GM18870 (cell line): ENCODE data around the gene FRMD4A.
"Not testable (repeated sequence)": the region's sequence is repeated elsewhere in the genome, so short reads cannot be mapped to it uniquely, and the experiment has no call there.

Experiments
- ATAC-seq: cut with Tn5 transposase; IDR thresholded peaks from one replicate; pipeline ENCODE4 v1.9.1; 2021; ENCODE audit warnings: moderate library complexity; ENCODE audit not compliant: unreplicated experiment

Gene FRMD4A

DNA sequence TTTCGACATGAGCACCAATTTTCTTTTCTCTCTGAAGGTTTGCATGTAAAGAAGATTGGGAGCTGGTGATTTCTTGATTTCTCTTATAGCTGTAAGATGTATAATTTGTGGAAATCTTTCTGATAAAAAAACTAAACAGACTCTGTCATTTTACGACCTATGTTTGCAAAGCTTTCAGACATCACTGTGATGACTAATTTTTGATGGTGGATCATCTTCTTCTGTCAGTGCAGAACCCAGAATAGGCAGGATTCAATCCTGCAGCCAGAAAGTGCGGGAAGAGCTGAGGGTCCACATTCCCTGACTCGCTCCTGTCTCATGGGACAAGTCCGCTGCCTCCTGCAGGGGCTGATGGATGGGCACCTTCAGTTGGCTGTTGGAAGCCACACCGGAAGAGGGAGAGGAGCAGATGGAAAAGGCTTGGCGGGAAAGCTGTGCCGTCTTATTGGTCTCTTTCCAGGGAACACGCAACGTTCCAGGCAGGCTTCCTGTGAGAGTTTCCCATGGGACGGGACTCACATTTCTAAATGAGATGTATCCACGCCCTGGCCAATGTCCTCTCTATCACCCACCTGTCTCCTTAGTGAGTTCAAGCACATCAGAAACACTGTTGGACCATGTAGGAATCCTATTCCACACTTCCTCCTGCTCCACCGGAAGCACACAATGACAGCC lies 557.1 kb downstream of the FRMD4A start:
- no peak for ATAC-seq

DNA sequence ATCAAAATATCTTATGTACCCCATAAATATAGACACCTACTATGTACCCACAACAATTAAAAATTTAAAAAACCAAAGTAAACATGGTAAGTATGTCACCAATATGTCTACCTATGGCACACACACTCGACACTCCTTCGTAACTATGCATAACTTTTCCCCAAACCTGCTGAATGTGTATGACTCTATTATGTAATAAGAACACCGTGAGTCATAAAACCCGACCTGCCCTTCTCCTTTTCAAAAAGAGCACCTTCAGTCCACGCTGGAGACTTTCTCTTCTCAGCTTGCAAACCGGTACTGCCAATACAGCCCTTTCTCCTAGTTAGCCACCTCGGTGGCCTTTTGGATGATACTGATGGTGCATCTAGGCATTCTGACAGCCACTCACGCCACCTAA lies 557.7 kb downstream of the FRMD4A start:
- ATAC-seq = no peak

DNA sequence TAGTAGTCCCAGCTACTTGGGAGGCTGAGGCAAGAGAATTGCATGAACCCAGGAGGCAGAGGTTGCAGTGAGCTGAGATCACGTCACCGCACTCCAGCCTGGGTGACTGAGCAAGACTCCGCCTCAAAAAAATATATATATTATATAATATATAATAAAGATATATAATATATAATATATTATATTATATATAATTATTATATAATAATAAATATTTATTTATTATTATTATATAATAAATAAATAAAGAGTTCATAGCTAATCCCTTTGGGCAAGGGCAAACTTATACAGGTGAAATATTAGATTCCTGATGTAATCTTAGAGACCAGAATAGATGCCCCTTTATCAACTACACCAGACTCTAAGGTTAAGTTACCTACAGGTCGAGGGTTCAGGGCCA lies 558.7 kb downstream of the FRMD4A start:
- ATAC-seq = no peak

DNA sequence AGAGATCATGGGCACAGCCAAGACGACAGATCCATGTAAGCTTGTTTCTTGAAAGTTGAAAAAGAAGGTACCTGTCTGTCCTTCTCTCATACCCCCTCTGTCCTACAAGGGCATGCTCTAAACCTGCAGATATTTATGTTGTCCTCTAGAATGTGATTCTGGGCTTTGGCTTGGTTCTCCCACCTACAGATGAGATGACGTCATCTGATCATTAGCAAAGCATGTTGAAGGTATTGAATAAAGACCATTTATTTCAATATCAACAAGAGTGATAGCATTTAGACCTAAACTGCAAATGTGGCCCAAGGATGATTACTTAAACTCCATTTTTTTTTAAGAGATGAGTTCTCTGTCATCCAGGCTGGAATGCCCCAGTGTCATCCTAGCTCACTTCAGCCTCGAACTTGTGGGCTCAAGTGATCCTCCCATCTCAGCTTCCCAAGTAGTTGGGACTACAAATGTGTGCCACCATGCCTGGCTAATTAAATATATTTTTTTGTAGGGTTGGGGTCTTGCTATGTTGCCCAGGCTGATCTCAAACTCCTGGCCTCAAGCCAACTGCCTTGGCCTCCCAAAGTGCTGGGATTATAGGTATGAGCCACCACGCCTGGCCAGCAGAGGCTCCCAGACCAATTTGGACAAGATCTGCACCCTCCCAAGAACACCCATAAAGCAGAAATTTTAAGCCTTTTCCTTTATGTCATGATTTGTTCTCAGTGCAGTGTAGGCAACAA lies 559.8 kb downstream of the FRMD4A start:
- no peak for ATAC-seq

DNA sequence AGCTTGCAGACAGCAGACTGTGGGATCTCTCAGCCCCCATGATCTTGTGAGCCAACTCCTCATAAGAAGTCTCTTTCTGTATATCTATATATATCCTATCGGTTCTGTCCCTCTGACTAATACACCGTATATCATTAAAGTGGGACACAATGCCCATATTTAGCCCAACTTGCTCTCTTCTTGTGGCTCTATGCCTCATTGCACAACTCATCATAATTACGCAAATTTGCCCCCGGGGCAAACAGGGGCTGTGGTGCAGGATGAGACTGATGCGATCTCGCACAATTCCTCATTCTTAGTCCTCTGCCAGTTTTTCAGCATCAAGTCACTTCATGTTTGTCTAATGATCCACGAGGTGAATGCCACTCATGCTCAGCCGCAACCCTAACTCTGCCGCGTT lies 560.8 kb downstream of the FRMD4A start:
- ATAC-seq = no peak

DNA sequence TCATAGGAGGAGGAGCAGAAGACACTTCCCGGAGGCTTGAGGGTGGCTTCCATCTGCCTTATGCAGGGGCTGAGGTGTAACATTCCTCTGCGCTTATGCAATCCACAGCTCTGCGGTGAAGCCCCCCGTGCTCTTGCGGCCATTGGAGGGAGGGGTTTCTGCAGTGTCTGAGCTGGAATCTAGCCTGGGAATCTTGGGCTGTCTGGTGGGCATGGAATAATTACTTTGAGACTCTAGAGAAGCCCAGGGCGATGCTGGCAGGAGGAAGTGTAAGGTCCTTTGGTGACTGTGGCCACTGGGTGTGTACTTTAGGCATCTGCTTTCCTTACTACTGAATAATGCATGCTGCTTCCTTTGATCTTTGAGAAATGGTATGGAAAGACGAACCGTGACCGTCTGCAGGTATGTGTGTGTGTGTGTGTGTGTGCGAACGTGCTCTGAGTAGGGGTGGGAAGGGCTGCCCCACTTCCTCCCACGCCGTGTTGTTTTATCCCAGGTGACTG lies 563.0 kb downstream of the FRMD4A start:
- no peak for ATAC-seq

DNA sequence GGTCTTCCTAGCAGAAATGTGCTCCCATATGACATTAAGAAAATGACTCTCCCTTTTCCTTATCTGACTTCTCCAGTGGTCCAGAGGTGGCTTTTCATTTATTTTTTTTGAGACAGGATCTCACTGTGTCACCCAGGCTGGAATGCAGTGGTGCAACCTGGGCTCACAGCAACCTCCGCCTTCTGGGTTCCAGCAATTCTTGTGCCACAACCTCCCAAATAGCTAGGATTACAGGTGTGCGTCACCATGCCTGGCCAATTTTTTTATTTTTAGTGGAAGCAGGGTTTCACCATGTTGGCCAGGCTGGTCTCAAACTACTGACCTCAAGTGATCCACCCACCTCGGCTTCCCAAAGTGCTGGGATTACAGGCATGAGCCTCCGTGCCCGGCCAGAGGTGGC lies 563.6 kb downstream of the FRMD4A start:
- ATAC-seq = not testable (repeated sequence)

DNA sequence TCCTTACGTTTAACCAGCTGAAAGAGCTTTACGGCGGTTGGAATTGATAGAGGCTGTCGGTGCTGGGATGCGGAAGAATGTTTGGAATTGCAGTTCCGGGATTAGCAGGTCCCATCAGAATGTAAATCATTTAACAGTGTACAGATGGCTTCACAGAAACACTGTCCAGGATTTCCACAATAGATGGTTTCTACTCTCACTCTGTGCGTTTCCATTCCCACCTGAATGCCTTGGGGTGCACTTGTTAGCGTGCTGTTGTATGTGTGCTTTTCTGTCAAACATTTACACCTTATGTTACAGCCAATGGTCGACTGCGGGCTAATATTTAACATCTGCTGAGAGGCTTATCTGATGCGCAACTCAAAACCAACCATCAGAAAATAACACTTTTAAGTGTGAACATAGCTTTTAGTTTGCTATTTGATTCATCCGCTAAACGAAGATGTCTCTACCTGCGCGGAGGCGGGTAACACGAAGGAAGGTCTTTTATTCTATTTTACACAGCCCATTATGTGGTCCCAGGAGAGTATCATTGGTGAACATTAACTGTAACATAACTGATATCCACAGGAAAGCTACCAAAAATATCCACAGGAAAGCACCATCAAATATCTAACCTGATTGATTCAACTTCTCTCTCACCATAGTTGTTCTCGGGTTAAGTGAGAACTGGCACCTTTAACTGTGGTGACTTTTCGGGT lies 564.9 kb downstream of the FRMD4A start:
- ATAC-seq = no peak

DNA sequence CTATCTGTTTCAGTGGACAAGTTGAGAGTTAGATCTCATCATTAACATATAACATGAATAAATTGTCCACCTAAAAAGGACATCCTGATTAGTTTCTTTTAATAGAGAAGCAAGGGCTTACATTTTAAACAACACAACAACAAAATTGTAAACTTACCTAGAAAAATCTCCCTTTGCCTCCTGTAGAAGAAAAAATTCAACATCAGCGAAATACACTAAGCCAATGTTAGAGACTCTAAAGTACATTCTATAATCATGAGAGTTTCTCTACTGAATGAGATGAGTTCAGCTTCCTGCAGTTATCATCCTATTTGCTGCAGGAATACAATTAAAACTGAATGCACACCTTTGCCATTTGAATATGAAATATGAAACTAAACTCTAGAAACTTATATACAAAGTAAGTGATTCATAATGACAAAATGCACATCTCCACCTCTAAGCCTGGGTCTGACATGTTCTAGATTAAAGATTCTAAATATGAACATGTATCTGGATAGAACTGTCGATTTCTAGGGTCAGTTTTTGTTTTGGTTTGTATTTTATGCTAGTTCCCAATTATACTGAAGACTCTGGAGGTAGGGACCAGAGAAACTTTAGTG lies 569.1 kb downstream of the FRMD4A start:
- no peak for ATAC-seq

DNA sequence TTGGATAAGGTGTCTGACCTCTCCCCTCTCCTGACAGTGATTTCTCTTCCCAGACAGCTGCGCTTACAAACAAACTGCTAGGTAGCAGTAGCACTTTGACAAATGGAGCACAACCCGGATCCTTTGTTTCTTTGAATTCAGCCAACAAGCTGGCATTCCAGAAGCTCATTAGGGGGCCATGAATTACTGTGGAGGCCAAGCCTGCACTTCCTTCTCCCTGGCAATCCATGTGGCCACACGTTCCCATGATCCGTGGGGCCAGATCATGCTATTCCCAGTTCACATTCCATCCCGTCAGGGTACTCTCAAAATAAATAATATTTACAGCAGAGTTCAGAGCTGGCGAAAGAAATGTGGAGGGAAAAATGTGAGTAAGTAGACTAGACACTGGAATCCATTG lies 571.6 kb downstream of the FRMD4A start:
- ATAC-seq = no peak

DNA sequence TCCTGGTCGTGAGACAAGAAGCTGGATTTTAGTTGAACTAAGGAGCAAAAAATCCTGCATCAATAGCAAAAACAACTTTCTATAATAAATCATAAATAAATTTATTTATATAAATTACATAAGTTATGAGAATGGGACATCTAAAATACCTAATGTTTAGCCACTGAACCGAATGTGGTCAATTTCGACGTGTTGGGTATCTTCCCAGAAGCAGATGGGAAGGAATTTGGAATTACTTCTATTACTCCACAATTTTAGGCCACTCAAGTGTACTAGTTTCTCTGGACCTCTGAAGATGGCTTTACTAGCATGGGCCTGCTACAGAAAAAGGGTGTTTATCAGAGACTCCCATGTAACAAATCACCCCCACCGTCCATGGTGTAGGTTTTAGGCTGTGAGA lies 572.0 kb downstream of the FRMD4A start:
- no peak for ATAC-seq

DNA sequence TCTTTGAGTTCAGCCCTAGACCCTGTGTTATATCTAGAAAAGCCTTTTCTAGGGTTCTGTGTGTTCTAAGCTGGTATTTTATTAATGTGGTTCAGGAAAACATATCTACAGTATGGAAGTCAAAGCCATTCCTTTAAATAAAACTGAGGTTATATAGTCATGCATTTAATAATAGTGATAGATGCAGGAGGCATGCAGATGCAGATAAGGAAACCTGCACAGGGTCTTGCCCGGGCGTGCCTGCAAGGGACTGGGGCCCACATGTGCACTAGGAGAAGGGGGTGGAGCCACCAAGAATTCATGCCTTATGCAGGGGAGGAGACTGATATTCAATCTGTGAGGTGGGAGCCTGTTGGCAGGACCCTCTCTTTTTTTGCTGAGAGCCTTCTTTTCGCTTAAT lies 572.4 kb downstream of the FRMD4A start:
- ATAC-seq = no peak

DNA sequence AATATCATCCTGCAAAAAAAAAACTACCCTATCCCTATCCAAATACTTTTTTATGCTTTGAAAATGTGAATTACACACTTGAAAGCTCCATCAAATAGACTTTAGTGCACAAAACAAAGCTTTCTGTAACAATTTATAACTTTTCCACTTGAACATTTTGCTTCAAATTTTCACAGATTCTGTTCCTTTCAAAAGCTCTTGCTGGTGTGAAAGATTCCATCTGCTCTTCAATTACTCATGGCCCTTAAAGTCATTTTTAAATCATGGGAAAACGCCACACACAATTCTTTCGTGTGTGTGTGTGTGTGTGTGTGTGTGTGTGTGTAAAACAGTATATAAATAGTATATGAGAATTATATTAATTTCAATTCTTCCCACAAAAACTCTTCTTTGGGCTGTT lies 576.4 kb downstream of the FRMD4A start:
- ATAC-seq = no peak

DNA sequence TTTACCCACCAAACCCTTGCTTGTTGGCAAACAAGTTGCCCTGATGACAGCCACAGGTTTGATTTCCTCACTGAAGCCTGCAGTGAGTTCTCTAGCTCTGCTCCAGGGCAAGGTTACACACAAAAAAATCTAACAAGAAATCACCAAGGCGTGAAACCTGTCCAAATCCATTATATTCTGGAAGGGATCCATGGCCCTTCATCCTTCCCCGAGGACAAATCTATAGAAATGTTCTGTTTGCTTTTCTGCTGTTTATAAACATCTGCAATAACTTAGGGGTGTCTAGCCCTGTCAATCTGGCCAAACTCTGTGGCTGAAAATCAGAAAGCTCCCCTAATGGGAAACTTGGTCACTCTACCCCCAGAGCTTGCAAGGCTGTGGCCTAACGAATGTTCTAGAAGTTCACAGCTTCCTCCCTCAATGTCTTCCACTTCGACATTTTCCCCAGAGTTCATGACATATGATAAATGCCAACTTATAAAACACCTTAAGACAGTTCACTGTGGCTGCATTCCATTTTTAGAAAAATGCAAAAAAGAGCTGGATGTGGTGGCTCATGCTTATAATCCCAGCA lies 579.4 kb downstream of the FRMD4A start:
- no peak for ATAC-seq

DNA sequence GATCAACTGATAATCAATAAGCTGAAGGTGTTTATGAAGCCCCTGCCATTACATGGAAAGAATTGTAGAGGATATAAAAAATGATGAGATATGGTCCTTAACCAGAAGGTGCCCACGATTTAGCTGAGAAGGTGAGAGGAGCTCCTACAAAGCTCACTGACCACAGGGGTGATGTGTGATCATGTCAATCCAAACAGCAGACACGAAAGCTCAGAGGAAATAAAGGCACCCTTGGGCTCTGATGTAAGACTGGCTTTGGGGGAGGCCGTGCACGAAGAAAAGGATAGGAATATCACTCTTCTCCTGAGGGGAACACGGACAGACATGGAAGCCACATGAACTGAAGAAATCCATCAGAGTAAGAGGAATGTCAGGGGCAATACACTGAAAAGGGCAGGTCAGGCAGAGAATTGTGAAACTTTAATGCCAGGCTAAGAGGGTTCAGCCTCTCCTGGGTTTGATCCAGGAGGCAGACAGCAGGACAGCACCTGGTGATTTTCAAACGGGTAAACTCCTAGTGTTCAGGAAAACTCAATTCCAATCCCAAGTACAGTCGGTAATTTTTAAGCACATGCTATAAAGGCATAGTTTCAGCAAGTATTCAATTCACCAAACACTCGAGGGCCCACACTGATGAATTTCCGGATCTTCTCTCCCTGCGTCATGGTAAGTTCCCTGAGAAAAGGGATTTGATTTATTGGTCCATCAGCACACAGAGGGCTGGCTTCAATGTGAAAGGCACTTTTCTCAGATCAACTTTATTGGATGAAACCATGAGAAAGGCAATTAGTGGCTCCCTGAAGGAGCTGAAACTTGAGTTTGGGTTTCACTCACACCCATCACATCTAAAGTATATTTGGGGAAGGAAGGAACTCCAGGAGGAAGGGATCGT lies 580.2 kb downstream of the FRMD4A start:
- no peak for ATAC-seq

DNA sequence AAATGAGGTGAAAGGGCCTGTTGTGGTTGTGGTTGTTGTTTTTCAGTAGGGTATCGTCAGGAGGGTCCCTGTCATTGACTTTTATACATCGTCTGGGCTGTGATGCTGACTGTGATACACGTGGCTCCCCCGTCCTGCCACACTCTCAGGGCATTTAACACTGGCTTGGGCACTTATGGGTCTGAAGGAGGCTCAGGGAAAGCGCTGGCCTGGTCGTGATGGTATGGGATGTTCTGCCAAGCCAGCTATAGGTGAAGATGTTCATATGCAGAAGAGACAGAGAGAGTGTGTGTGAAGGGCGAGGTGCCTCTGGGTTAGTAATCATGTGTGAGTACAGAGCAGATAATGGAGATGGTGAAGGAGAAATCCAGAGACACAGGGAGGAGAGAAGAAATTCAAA lies 585.5 kb downstream of the FRMD4A start:
- ATAC-seq = no peak

DNA sequence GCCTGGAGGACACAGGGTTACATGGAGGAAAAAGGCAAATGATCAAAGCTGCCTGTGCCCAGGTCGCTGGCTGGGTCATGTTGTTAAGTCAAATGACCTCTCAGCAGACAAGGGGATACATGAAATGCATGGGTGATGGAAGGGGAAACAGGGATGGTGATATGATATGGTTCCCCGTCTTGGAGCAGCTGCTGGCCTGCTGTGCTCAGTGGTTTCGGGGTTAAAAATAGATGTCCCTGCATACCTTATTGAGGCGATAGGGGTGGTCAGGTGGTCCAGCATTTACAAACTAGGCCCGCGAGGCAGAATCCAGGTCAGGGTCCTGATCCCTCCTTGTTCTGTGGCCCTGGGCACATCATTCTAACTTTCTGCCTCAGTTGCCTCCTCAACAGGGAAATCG lies 586.8 kb downstream of the FRMD4A start:
- ATAC-seq = no peak

DNA sequence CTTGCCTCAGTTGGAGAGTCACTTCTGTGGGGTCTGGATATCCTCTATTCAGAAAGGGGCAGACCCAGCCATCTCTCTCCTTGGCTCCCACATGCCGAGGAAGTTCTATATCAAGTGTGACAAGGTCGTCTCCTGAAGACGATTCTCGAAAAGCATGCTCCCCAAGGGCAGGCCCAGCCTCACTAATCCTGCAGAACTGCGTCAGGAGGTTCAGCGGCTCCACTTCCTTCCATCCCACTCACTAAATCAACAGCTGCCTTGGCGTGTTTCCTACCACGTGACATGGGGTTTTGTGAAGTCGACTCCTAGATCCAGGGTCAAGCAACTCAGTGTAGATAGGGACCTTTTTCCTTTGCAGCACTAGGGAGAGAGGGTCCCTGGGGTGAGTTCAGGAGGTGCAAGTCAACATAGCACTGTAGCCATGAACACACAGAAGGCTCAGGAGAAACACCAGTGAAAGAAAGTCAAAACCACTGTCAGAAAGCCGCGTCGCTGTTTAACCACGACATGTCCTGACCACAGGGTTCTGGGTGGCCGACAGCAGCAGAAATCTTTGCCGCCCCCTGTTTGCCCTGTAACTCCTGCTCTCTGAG lies 587.5 kb downstream of the FRMD4A start:
- ATAC-seq = no peak

DNA sequence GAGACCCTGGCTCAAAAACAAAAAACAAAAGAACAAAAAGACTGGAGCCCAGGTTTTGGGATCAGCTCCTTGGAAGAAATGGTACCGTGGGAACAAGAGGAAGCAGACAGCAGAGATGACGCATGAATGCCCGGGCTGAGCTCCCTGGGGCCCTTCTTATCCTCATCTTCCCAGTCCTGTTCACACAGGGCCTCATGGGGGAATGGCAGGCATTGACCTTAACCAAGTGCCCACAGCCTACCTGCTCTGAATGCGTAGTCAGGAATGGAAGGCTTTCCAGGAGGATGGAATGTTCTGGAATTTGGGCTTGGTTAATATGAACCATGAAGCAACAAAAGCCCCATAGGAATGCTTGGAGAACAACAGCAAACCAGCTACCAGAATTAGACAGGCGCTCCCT lies 589.3 kb downstream of the FRMD4A start:
- no peak for ATAC-seq

DNA sequence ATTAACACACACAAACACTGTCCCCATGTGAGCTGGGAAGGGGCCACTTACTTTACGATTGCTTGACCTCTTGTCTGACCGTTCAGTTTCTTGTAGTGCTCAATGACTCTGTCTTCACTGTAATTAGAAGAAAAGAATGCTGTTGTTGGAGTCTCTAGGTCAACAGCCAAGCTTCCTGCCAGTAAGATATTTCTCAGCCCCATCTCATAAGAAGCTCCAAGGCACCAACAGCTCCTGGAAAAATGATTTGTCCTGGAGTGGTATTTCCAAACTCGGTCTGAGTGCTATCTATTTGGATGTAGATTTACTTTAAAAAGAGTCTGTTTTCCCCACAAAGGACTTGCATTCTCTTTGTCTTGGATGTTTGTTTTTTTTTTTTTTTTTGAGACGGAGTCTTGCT lies 590.3 kb downstream of the FRMD4A start:
- ATAC-seq = no peak
